Fibroblast of skin of abdomen (primary cell): Measurements from ENCODE around the gene PIAS1. TPM values are rescaled to one million over a fixed set of nuclear protein-coding genes. Genes with fewer than 3 reads are reported as not detected.
"Not testable (repeated sequence)": the region's sequence is repeated elsewhere in the genome, so short reads cannot be mapped to it uniquely, and the experiment has no call there.

Experiments used
- DNase-seq: peaks from one replicate; pipeline ENCODE4 v3.0.0-alpha.2; 2013
- polyA plus RNA-seq, 2 experiments: library from polyadenylated mRNA; unstranded; fragments of 120-200 nt; gene quantifications; one replicate each; pipeline ENCODE4 v1.2.1, GENCODE V29; 2013; ENCODE audit not compliant: insufficient read length in 2 of 2

The PIAS1 gene
- 18.9 TPM for polyA plus RNA-seq (2013, experiment 1 of 2; ENCODE audit: insufficient read length)
- polyA plus RNA-seq (2013, experiment 2 of 2; ENCODE audit: insufficient read length): 20.3 TPM

DNA sequence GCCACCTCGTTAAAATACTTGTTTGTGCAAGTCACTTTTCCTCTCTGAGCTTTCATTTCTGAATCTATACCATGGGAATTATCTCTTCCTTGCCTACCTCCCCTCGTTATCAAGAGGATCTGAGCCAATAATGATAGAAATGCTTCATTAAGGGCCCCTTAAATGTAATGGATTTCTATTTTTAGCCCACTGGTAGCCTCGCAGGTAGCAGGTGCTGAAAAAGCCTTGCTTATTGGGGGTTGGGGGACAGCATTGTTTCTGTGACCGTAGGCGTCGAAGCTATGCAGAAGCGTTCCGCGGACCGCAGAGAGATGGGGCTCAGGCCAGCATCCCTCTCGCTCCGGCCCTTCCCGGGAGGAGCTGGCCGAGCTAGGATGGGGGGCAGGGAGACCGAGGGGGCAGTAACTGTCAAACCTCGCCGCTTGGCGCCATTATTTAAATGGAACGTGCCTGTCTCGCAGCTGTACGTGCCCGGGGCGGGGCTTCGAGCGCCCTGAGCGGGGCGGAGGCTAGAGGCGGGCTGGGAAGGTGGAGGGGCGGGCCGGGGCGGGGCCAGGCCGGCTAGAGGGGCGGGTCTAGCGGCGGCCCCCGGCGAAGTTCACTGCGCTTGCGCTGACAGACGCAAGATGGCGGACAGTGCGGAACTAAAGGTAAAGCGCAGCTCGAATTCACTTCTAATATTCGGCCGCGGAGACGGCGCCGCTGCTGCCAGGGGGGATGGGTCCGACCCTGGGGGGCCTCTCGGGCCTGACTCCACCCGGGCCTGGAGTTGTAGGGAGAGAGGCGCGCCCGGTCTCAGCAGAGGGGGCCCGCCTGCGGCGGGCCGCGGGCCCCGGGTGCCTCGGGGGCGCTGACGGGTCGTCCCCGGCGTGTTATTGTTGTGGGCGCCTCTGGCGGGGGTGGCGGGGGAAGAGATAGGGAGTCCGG lies at the start of gene PIAS1:
Gene PIAS1 (plus strand): TSS at position 615 of the 927 bp plus-strand sequence. CDS start 12 bp downstream, at position 627.
- DNase-seq: peak; percentile 92

DNA sequence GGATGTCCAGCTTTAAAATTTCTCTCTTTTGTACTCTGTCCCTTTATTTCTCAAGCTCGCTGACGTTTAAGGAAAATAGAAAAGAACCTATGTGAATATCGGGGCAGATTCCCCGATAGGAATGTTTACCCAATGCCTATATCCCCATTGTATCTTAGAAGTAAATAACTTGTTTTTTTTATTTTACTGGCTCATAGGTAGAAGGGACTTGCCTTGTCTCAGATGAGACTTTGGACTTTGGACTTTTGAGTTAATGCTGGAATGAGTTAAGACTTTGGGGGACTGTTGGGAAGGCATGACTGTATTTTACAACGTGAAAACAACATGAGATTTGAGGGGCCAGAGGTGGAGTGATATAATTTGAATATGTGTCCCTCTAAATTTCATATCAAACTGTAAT lies 46.5 kb upstream of the PIAS1 start:
- DNase-seq: not testable (repeated sequence)

DNA sequence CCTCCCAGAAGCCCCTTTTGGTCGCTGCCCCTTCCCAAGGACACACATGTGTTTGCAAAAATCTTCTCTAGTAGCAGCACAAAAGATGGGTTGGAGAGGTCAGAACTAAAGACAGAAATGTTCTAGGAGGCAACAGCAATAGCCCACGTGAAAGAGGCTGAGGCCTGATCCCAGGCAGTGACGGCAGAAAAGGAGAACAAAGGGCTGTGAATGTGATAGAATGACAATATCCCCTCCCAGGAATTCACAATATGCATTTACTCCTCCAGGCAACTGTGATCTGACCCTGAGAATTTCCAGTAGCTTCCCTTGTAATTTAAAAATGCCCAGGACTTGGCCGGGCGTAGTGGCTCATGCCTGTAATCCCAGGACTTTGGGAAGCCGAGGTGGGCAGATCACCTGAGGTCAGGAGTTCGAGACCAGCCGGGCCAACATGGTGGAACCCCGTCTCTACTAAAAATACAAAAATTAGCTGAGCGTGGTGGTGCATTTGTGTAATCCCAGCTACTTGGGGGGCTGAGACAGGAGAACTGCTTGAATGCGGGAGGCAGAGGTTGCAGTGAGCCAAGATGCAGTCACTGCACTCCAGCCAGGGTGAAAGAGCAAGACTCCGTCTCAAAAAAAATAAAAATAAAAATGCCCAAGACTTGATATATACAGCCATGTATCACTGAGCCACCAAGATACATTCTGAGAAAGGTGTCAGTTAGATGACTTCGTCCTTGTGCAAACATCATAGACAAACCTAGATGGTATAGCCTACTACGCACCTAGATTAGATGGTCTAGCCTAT lies 43.6 kb upstream of the PIAS1 start:
- no peak for DNase-seq

DNA sequence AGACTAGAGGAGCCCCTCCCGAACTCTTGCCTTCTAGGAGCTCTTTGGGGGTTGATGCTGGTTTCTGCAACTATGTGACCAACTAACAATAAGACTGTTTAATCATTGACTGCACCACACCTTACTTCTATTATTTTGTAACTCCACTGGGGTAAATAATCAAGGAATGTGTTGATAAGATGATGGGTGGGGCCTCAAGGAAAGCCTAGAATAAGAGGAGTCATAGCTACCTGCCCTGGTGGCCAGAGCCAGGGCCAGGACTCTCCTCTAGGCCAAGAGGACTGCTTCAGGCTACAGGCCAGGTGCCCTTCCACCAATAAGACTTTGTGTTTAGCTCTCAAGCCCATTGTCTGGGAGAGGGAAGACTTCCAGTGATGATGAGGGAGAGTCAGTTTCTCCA lies 41.2 kb upstream of the PIAS1 start:
- no peak for DNase-seq

DNA sequence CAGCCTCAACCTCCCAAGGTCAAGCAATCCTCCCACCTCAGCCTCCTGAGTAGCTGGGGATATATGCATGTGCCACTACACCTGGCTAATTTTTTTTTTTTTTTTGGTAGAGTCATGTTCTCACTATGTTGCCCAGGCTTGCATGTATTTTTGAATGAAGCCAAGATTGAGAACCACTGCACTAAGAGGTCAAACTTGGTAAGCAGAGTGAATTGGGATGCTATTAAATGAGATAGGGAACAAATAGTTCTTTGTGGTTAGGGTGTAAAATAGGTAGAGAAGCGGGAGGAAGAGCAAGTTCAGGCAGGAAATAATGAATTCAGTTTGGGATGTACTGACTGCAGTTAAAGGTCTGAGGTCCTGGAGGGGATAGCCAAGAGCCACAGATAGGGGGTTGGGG lies 39.9 kb upstream of the PIAS1 start:
- no peak for DNase-seq

DNA sequence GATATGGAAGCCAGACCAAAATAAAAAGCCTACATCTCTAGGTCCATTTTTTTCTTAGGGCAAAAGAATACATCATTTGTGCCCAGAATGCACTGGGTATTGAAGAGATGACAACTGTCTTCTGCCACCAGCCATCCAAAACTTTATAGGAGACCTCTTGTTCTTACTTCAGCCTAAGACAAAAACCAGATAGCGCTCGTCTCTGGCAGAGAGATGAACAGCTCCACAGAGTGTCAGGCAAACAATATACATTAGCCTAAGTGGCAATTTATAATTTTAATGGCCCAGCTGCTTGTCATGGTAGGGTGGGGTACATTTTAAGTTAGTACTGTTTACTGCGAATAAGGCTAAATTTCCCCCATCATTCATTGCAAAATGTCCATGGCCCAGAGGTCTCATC lies 38.9 kb upstream of the PIAS1 start:
- no peak for DNase-seq

DNA sequence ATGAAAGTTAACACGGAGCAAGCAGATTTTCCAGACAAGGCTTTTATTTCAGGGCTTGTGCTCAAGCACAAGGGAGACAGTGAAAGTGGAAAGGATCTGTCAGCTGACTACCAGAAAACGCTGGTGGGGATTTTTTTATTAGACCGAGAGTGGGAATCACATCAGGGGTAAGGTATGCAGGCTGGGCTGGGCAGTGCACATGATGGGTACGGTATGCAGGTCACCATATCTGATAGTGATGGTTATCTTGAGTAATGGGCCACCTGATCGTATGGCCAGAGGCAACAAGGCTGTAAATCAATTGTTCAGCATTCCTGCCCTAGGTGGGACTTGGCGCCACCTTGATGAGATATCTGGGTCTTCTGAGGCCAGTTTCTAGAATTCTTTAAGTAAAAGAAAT lies 36.9 kb upstream of the PIAS1 start:
- DNase-seq: no peak

DNA sequence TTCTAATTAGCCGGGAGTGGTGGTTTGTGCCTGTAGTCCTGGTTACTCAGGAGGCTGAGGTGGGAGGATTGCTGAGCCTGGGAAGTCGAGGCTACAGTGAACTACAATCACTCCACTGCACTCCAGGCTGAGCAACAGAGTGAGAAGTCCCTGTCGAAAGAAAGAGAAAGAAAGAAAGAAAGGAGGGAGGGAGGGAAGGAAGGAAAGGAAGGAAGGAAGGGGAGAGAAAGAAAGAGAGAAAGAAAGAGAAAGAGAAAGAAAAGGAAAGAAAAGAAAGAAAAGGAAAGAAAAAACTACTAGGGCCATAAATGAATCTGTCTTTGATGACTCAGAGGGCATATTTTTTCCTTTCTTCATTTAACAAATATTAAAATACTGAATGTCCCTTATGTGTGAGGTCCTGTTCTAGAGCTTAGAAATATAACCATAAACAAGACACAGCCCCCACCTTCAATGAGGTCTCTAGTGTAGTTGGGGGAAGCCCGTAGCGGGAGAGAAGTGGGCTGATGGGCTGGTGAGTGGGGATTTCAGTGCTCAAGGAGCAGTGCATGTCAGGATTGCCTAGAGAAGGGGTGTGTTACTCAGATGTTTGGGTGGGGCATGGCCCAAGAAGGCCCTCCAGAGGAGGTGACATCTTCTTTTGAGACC lies 35.2 kb upstream of the PIAS1 start:
- DNase-seq: no peak

DNA sequence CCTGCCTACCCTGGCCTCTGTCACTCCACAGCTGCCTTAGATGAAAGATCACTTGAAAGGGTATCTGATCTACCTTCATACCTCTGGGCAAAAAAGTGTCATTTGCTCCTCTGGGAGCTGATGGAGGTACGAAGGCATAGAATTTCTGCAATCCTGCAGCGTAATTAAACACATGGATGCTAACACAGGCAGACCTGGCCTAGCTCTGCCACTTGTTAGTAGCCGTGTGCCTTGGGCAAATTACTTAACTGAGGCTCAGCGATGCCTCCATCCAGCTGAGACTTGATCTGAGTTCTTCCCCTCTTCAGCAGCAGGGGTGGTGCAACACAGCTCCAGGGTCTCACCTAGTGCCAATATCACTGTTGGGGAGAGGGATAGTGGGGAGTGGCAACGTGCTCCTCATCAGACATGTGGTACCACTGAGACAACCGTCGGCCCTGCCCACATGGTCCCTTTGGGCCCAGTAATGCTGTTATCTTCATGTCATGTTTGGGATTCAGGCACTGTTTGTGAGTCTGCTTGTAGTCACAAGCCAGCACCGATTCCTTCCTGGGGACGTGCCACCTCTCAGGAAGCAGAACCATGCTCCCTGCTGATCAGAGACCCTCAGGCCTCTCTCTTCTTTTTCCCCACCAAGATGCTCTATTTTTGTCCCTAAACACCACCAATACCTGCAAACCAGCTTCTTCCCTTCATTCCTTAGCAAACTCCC lies 34.1 kb upstream of the PIAS1 start:
- DNase-seq: no peak

DNA sequence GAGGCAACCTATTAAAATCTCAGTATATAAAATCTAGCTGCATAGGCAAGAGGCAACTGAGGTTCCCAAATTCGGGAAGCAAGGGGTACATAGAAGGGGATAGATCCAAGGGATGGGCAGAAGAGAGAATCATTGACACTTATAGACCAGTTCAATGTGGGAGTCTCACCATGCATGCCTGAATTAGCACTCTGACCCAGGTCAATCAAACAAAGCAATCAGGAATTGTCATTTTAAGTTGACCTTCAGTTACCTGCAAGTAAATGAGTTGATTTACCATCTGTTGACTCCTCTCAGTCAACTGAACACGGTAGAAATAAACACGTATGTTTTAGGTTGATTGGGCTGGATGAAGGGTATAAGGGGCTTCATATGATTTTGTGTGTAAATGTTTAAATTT lies 33.4 kb upstream of the PIAS1 start:
- no peak for DNase-seq

DNA sequence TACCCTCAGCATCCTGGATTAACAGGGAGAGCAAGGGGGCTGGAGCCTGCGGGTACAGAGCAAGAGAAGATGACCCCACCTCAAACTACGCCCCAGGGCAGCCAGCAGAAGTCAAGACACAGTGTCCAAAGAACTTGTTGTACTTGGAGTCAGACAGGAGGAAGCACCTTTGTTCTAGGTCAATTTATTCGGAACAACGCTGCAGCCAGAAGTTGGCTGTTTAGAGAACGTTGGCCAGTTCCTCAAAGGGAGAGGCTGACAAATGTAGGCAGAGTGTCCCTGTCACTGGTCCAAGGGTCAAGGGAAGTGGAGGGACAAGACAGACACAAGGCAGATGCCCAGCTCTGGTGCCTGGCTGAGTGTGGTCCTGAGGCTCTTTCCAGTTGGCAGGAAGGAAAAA lies 32.1 kb upstream of the PIAS1 start:
- DNase-seq: no peak

DNA sequence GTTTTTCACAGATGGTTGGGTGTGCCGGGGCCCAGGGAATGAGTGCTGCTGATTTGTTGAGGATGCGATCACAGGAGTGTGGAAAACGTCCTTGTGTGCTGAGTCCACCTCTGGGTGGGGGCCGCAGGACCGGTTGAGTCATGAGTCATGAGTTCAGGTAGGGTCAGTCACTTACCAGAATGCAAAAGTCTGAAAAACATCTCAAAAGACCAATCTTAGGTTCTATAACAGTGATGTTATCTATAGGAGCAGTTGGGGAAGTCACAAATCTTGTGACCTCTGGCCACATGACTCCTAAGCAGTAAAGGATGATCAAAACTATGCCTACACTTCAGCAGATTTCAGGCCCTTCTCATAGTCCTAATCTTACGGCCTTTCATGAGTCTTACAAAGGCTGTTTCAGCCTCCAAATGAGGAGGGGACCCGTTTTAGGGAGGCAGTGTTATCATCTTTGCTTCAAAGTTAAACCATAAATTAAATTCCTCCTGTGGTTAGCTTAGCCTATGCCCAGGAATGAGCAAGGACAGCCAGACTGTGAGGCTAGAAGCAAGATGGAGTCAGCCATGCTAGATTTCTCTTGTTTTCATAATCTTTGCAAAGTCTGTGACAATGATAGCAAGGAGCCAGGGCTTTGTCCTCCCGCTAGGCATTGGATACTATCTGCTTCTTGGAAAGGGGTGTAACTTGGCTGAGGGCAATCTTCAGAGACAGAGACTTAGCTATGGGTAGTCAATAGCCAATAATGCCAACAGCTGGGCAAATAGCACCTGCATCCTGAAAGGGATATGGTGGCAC lies 30.6 kb upstream of the PIAS1 start:
- DNase-seq: no peak

DNA sequence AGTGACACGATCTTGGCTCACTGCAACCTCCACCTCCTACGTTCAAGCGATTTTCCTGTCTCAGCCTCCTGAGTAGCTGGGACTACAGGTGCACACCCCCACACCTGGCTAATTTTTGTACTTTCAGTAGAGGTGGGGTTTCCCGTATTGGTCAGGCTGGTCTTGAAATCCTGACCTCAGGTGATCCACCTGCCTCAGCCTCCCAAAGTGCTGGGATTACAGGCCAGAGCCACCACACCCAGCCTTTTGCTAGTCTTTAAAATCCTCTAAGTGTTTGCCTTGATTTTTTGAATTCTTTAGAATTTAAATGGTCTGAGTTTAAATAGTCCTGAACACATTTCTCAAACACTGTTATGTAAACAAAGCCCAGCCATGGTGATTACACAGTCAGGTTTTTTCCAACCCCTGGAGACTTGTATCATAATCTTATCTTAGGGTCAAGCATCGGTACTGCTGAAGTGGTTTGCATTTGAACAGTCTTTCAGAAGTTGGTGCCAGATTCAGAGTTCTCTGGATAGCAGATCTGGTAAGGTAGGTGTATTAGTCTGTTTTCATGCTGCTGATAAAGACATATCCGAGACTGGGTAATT lies 28.2 kb upstream of the PIAS1 start:
- no peak for DNase-seq

DNA sequence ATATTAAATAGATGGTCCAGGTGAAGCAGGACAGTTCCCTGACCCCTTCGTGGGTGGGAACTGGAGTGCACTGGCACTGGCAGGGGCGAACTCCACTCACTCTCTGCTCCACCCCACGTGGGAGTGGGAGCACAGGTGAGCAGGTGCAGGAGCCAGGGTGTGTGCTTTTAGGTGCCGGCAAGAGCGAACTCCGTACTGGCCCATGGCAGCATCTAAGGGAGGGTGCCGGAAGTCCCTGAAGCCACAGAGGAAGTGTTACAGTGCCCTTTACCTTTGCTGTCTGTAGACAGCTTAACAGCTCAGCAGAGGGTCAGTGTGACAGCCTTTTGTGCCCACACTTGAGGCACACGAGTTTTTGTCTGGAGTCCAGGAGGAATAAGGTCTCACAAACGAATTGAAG lies 26.7 kb upstream of the PIAS1 start:
- DNase-seq: no peak

DNA sequence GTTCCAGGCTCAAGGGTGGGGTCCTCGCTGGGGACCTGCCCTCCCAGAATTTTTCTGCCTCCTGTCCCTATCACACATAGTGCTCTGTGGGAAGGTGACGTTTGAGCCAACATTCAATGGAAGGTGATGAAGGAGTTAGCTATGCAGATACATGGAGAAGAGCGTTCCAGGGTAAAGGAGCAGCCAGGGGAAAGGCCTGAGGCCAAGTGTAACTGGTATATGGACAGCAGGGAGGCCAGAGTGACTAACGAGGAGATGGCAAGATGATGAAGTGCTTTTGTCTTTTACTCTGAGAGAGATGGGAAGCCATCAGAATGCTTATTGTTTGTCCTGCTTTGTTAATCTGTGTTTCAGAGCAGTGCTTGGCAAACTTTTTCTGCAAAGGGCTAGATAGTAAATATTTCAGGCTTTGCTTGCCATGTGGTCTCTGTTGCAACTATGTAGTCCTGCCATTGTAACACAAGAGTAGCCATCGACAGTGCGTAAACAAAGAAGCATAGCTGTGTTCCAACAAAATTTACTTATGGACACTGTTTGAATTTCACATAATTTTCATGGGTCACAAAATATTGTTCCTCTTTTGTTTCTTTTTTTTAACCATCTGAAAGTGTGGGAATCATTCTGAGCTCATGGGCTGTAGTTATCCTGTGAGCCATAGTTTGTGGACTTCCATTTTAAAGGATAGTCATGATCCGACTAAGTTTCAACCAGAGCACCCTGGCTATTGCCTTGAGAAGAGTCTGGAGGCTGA lies 25.8 kb upstream of the PIAS1 start:
- no peak for DNase-seq

DNA sequence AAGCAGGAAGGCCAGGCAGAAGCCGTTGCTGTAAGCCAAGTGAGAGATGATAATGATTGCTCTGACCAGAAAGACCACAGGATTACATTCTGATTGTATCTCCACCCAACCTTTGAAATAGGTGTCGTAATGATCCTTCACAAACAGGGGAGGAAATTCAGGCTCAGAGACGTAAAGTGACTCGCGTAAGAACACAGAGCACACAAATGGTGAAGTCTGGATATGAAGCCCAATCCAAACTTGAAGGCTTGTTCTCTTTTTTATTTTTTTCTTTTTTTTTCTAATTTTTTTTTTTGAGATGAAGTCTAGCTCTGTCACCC lies 25.3 kb upstream of the PIAS1 start:
- DNase-seq: no peak

DNA sequence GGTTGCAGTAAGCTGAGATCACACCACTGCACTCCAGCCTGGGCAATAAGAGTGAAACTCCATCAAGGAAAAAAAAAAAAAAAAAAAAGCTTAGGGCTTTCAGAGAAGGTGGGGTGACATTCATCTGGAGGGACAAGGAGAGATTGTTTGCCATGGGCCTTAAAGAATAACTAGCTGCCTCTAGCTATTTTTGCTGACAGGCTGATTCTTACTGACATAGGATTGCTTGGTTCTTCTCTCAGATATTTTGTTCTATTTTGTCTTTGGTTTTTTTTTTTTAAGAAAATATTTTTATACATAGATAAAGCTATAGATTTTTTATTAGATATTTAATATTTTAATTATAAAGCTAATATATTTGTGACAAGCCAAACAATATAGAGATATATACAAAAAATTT lies 24.2 kb upstream of the PIAS1 start:
- DNase-seq: no peak

DNA sequence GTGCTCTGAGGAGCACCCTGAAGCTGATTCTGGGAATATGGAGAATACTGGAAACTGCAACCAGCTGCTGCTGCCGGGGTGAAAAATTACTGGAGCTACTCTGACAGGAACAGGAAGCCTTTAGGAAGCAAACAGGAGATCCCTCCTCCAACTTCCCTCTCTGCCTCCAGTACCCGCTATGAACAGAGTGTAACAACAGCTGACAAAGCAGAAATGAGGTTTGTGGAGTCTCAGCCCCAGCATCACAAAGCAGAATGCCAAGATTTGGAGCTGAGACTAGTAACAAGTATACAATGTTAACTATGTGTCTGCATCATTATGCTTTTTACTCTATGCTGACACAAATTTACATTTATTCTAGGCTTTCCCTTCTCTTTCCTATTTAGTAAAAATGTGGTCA lies 22.7 kb upstream of the PIAS1 start:
- DNase-seq: no peak

DNA sequence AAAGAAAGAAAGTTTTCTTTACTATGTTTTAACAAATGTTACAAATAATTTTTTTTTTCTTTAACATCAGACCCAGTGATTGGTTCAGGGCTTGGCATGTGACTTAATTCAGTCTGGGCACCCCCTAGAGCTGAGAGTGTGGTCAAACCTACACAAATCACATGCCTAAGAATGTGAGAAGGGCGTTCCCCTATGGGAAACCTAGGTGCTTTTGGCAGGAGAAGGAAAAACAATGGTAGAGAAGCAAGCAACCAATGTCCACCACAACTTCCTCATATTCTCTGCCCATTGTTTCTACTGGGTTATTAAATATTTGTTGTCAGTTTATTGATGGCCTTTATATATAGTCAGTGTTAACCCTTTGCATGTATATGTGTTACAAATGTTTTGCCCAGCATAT lies 21.4 kb upstream of the PIAS1 start:
- no peak for DNase-seq

DNA sequence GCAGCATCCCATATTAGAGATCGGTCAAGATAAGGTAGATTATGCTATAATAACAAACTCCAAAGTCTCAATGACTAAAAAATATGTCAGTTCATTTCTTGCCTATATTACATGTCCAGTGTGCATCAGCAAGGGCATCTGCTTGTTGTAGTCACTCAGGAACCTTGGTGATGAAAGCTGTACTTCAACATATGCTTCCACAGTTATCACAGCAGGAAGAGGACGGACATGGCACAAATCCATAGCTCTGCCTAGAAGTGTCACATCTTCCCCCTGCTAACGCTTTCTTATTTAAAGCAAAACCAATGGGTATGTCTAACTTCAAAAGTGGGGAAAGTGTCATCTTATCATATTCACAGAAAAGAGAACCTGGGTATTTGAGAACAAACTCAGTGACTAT lies 20.0 kb upstream of the PIAS1 start:
- no peak for DNase-seq
